GM12878 (cell line): Measurements from ENCODE around the gene USP10. TPM values are rescaled to one million over a fixed set of nuclear protein-coding genes. Genes with fewer than 3 reads are reported as not detected.

ENCODE experiments used
- ATAC-seq: fragments of 200-7000 bp; cut with Tn5 transposase; 3 replicates; pipeline ENCODE4 v1.9.1; 2020; ENCODE audit warnings: mild to moderate bottlenecking, moderate library complexity
- BruUV-seq: library from RNA; stranded (reverse); fragments of 400-500 nt; replicated peaks from 2 replicates; lab custom pipeline; 2021; lab: Mats Ljungman, UMichigan
- CTCF ChIA-PET: fragments of 300-600 bp; sonication (Branson Sonifier 250); formaldehyde crosslinking; extraction: SDS; loops from one replicate; lab custom pipeline; 2021; ENCODE audit warnings: inconsistent platforms; lab: Yijun Ruan, JAX
- POLR2A ChIA-PET: fragments of 350-600 bp; formaldehyde crosslinking; extraction: SDS; loops from one replicate; lab custom pipeline; 2021; ENCODE audit warnings: inconsistent platforms; lab: Charles Lee
- RAD21 ChIA-PET: fragments of 300-600 bp; sonication (Branson Sonifier 250); formaldehyde crosslinking; loops from one replicate; lab custom pipeline; 2023; ENCODE audit warnings: antibody characterized with exemption; ENCODE audit not compliant: unreplicated experiment; lab: Charles Lee
- SMC1A ChIA-PET: fragments of 300-600 bp; sonication (Branson Sonifier 250); formaldehyde crosslinking; loops from one replicate; lab custom pipeline; 2023; ENCODE audit not compliant: unreplicated experiment, uncharacterized antibody; lab: Charles Lee
- DNase-seq: peaks from one replicate; pipeline ENCODE4 v3.0.0-alpha.2; 2011; ENCODE audit warnings: low read depth, low spot score
- FAIRE-seq: peaks from 3 replicates; lab custom pipeline; 2011; peaks lifted over from hg19 to GRCh38; lab: Jason Lieb, UNC
- H2AFZ ChIP-seq: 2 replicates; pipeline ENCODE4 v1.6.0; 2011; ENCODE audit warnings: low read depth, low read length, control low read depth; ENCODE audit not compliant: control insufficient read depth
- H3K27ac ChIP-seq: 2 replicates; pipeline ENCODE4 v1.5.1; 2011; ENCODE audit warnings: control low read depth; ENCODE audit not compliant: control insufficient read depth, insufficient read depth
- H3K27me3 ChIP-seq, 2 experiments: replicated peaks in 1 of 2; 2 replicates each; pipeline versions ENCODE4 v1.6.0 to v1.6.1; 2011; ENCODE audit warnings: low read length in 1 of 2; ENCODE audit not compliant: control insufficient read depth in 2 of 2, insufficient read depth in 2 of 2
- H3K36me3 ChIP-seq, 2 experiments: 2 replicates each; pipeline ENCODE4 v1.5.1; 2011; ENCODE audit warnings: low read length in 1 of 2; ENCODE audit not compliant: control insufficient read depth in 2 of 2, insufficient read depth in 2 of 2
- H3K4me1 ChIP-seq: 2 replicates; pipeline ENCODE4 v1.6.1; 2011; ENCODE audit warnings: mild to moderate bottlenecking, low read length, moderate library complexity, mixed read lengths; ENCODE audit not compliant: control insufficient read depth, insufficient read depth
- H3K4me2 ChIP-seq: 2 replicates; pipeline ENCODE4 v1.6.0; 2011; ENCODE audit warnings: control low read depth; ENCODE audit not compliant: control insufficient read depth, insufficient read depth
- H3K4me3 ChIP-seq: fragments of 200-600 bp; sonication (generic); 2 replicates; pipeline ENCODE4 v1.5.1; 2016
- H3K79me2 ChIP-seq: 2 replicates; pipeline ENCODE4 v1.6.0; 2011; ENCODE audit warnings: low read length; ENCODE audit not compliant: control insufficient read depth, insufficient read depth
- H3K9ac ChIP-seq: 2 replicates; pipeline ENCODE4 v1.8.0; 2011; ENCODE audit warnings: low read length, control low read depth, mixed read lengths; ENCODE audit not compliant: control insufficient read depth, insufficient read depth
- H3K9me3 ChIP-seq: replicated peaks from 3 replicates; pipeline ENCODE4 v1.5.1; 2011; ENCODE audit warnings: mild to moderate bottlenecking, low read length; ENCODE audit not compliant: control insufficient read depth, insufficient read depth
- H4K20me1 ChIP-seq: 2 replicates; pipeline ENCODE4 v1.6.0; 2011; ENCODE audit not compliant: control insufficient read depth, insufficient read depth
- BMI1 ChIP-seq: fragments of 450-650 bp; IDR thresholded peaks from 2 replicates; pipeline ENCODE4 v1.6.1; 2016; ENCODE audit warnings: mild to moderate bottlenecking, moderate library complexity, borderline replicate concordance
- EGR1 ChIP-seq, 2 experiments: IDR thresholded peaks; 1 replicate in 1 of 2; 2 replicates in 1 of 2; pipeline ENCODE4 v1.6.1; 2011 to 2012; ENCODE audit warnings: low read depth in 2 of 2, low read length in 2 of 2, borderline replicate concordance in 1 of 2, mild to moderate bottlenecking in 1 of 2, moderate library complexity in 1 of 2
- MYC ChIP-seq: IDR thresholded peaks from 2 replicates; pipeline ENCODE4 v1.6.1; 2011; ENCODE audit warnings: mild to moderate bottlenecking, low read length, moderate library complexity, inconsistent platforms; ENCODE audit not compliant: insufficient read depth, insufficient replicate concordance, insufficient read length, severe bottlenecking
- NFXL1 ChIP-seq: fragments of 450-650 bp; IDR thresholded peaks from 2 replicates; pipeline ENCODE4 v1.6.1; 2017; ENCODE audit warnings: antibody characterized with exemption, mild to moderate bottlenecking, borderline replicate concordance
- NFYB ChIP-seq: IDR thresholded peaks from 2 replicates; pipeline ENCODE4 v1.6.1; 2011; ENCODE audit warnings: low read depth, mild to moderate bottlenecking, low read length, improper control_type of control experiment, moderate library complexity; ENCODE audit not compliant: insufficient read depth
- PAX8 ChIP-seq: fragments of 450-650 bp; IDR thresholded peaks from 2 replicates; pipeline ENCODE4 v1.6.1; 2017; ENCODE audit warnings: mild to moderate bottlenecking, moderate library complexity
- SIN3A ChIP-seq: IDR thresholded peaks from 2 replicates; pipeline ENCODE4 v1.6.1; 2012; ENCODE audit warnings: low read depth, low read length, improper control_type of control experiment
- SMAD5 ChIP-seq: IDR thresholded peaks from 2 replicates; pipeline ENCODE4 v1.6.1; 2016; ENCODE audit warnings: antibody characterized with exemption, low read depth
- STAT1 ChIP-seq: fragments of 450-650 bp; conservative IDR thresholded peaks from 2 replicates; pipeline ENCODE4 v1.6.1; 2014; ENCODE audit warnings: antibody characterized with exemption, mild to moderate bottlenecking
- WGBS: methylation state at CpG from one replicate; pipeline ENCODE4 v1.1.6; 2016; ENCODE audit warnings: low lambda C conversion rate; ENCODE audit not compliant: insufficient replicate concordance, insufficient coverage; ENCODE audit errors: missing lambda C conversion rate; 5-methylcytosine and 5-hydroxymethylcytosine counted together
- in situ Hi-C: fragments of 300-500 bp; cut with MboI; formaldehyde crosslinking; loops from 9 replicates; pipeline ENCODE4 v1.14.3; 2018; ENCODE audit warnings: mixed read lengths
- intact Hi-C: fragments of 100-400 bp; cut with micrococcal nuclease; formaldehyde crosslinking; loops from one replicate; pipeline ENCODE4 v1.14.2; 2022; ENCODE audit not compliant: unreplicated experiment
- polyA plus RNA-seq, 11 experiments: library from polyadenylated mRNA; depleted of rRNA in 4 of 11; unstranded in 6 of 11; stranded (reverse) in 5 of 11; fragments of >200 nt; fragmentation: Nextera tagmentation in 4 of 11; fragmentation: Illumina TruSeq in 1 of 11; extraction: Ambion mirVana in 4 of 11; extraction: Trizol in 1 of 11; gene quantifications; 1 replicate in 1 of 11; 2 replicates in 10 of 11; pipeline versions ENCODE4 v1.2.1 to v1.2.3, GENCODE V29; 2011 to 2016; ENCODE audit warnings: inconsistent platforms in 2 of 11, missing spikeins in 2 of 11, low read depth in 1 of 11
- total RNA-seq, 4 experiments: library from RNA; depleted of rRNA in 3 of 4; stranded (reverse); fragments of >200 nt in 3 of 4; fragmentation: Illumina TruSeq in 1 of 4; extraction: Trizol in 1 of 4; gene quantifications; 2 replicates each; pipeline versions ENCODE4 v1.2.1 to v1.2.3, GENCODE V29; 2013 to 2021
- TF ChIP-seq, protein P1 (sequence below): IDR thresholded peaks from 2 replicates; pipeline ENCODE4 v1.6.1; 2012; ENCODE audit warnings: improper control_type of control experiment, low read depth, low read length; ENCODE audit not compliant: insufficient replicate concordance
- TF ChIP-seq, protein P2 (sequence below): IDR thresholded peaks from 2 replicates; pipeline ENCODE4 v1.6.1; 2011; ENCODE audit warnings: borderline replicate concordance, low read depth, mild to moderate bottlenecking, moderate library complexity, low read length; ENCODE audit not compliant: insufficient read depth, poor library complexity, severe bottlenecking
- TF ChIP-seq, protein P3 (sequence below): fragments of 150-350 bp; IDR thresholded peaks from 2 replicates; pipeline ENCODE4 v1.6.1; 2014; ENCODE audit warnings: mild to moderate bottlenecking, low read depth, low read length
- TF ChIP-seq, protein P4 (sequence below): IDR thresholded peaks from 2 replicates; pipeline ENCODE4 v1.6.1; 2012; ENCODE audit warnings: low read length, inconsistent platforms

USP10 gene
- total and polyA plus RNA-seq, 10 of the 15 experiments (the other 5 are each of a cell fraction or from before 2014, with no cell fraction given), result 46.1 to 160 (median 105) TPM

DNA sequence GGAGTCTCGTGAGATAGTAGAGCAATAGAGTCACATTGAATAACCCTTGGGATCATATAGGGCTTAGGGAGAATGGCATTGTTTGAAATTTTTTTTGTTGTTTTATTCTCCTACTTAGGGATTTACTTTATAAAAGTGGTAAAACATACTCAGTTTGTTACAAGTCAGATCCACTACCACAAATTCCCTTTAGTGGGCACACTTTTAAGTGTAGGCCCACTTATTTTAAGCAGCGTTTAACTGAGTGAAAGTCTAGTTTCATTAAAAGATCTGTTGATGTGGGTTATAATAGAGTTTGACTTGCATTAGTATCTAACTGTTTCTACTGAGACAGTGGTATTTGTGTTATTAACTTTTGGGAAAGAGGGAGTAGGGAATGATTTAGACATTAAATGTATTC, 49.3 kb downstream of the USP10 start:
- BruUV-seq, result no TSS peak
- TF ChIP-seq NFXL1, result no peak
- TF ChIP-seq, protein P1, sequence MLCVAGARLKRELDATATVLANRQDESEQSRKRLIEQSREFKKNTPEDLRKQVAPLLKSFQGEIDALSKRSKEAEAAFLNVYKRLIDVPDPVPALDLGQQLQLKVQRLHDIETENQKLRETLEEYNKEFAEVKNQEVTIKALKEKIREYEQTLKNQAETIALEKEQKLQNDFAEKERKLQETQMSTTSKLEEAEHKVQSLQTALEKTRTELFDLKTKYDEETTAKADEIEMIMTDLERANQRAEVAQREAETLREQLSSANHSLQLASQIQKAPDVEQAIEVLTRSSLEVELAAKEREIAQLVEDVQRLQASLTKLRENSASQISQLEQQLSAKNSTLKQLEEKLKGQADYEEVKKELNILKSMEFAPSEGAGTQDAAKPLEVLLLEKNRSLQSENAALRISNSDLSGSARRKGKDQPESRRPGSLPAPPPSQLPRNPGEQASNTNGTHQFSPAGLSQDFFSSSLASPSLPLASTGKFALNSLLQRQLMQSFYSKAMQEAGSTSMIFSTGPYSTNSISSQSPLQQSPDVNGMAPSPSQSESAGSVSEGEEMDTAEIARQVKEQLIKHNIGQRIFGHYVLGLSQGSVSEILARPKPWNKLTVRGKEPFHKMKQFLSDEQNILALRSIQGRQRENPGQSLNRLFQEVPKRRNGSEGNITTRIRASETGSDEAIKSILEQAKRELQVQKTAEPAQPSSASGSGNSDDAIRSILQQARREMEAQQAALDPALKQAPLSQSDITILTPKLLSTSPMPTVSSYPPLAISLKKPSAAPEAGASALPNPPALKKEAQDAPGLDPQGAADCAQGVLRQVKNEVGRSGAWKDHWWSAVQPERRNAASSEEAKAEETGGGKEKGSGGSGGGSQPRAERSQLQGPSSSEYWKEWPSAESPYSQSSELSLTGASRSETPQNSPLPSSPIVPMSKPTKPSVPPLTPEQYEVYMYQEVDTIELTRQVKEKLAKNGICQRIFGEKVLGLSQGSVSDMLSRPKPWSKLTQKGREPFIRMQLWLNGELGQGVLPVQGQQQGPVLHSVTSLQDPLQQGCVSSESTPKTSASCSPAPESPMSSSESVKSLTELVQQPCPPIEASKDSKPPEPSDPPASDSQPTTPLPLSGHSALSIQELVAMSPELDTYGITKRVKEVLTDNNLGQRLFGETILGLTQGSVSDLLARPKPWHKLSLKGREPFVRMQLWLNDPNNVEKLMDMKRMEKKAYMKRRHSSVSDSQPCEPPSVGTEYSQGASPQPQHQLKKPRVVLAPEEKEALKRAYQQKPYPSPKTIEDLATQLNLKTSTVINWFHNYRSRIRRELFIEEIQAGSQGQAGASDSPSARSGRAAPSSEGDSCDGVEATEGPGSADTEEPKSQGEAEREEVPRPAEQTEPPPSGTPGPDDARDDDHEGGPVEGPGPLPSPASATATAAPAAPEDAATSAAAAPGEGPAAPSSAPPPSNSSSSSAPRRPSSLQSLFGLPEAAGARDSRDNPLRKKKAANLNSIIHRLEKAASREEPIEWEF, result no peak
- no peak for TF ChIP-seq PAX8
- no peak for TF ChIP-seq NFYB
- TF ChIP-seq SIN3A, result no peak
- no peak for TF ChIP-seq BMI1
- no peak for TF ChIP-seq STAT1
- TF ChIP-seq EGR1 (IDR thresholded peaks at IDR 0.05; ENCODE audit: borderline replicate concordance in 1 of 2, low read depth in 2 of 2, low read length in 2 of 2), result no peak
- TF ChIP-seq, protein P2, sequence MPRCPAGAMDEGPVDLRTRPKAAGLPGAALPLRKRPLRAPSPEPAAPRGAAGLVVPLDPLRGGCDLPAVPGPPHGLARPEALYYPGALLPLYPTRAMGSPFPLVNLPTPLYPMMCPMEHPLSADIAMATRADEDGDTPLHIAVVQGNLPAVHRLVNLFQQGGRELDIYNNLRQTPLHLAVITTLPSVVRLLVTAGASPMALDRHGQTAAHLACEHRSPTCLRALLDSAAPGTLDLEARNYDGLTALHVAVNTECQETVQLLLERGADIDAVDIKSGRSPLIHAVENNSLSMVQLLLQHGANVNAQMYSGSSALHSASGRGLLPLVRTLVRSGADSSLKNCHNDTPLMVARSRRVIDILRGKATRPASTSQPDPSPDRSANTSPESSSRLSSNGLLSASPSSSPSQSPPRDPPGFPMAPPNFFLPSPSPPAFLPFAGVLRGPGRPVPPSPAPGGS, result no peak
- TF ChIP-seq, protein P3, sequence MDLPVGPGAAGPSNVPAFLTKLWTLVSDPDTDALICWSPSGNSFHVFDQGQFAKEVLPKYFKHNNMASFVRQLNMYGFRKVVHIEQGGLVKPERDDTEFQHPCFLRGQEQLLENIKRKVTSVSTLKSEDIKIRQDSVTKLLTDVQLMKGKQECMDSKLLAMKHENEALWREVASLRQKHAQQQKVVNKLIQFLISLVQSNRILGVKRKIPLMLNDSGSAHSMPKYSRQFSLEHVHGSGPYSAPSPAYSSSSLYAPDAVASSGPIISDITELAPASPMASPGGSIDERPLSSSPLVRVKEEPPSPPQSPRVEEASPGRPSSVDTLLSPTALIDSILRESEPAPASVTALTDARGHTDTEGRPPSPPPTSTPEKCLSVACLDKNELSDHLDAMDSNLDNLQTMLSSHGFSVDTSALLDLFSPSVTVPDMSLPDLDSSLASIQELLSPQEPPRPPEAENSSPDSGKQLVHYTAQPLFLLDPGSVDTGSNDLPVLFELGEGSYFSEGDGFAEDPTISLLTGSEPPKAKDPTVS, result no peak
- TF ChIP-seq SMAD5, result no peak
- TF ChIP-seq, protein P4, sequence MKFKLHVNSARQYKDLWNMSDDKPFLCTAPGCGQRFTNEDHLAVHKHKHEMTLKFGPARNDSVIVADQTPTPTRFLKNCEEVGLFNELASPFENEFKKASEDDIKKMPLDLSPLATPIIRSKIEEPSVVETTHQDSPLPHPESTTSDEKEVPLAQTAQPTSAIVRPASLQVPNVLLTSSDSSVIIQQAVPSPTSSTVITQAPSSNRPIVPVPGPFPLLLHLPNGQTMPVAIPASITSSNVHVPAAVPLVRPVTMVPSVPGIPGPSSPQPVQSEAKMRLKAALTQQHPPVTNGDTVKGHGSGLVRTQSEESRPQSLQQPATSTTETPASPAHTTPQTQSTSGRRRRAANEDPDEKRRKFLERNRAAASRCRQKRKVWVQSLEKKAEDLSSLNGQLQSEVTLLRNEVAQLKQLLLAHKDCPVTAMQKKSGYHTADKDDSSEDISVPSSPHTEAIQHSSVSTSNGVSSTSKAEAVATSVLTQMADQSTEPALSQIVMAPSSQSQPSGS, result no peak
- TF ChIP-seq MYC, result no peak
- TF ChIP-seq, all 136 proteins: peak for 0
- CTCF ChIA-PET, result interaction anchor here (0.6 to 12.5 kb wide), 3 partner anchors 11 to 222 kb away, joined by 3 to 239 read pairs (median 5); no protein-coding TSS in a partner anchor

More for the DNA sequence above, 49.3 kb downstream of the USP10 start:
- peaks cover 4 to 14% of the 10 kb centered on the region in 2 experiments; a peak in 3 of 4 replicates for H3K36me3 ChIP-seq
- ChIA-PET RAD21 (no interaction called here), SMC1A (interaction anchor here (0.9 to 8.4 kb wide), 2 partner anchors 12 to 126 kb away, joined by 3 to 129 read pairs; no protein-coding TSS in a partner anchor), POLR2A (interaction anchor here (0.6 kb wide), 1 partner anchor 235 kb away, joined by 3 read pairs; no protein-coding TSS in a partner anchor)
- no peak overlapping the region for H3K9ac ChIP-seq
- ATAC-seq (no peak), FAIRE-seq (no peak), DNase-seq (no peak)
- in situ Hi-C loops (no loop called here), intact Hi-C loops (no loop called here)
- no peaks in the 10 kb centered on the region for H4K20me1 ChIP-seq
- peaks cover 44% of the 10 kb centered on the region for H3K4me1 ChIP-seq
- 97% methylated on average over 2 of the region's 2 CpGs for WGBS
- no peak overlapping the region for H2AFZ ChIP-seq
- H3K9me3 ChIP-seq, result no peaks in the 10 kb centered on the region
- no peaks in the 10 kb centered on the region for H3K27me3 ChIP-seq
- no peak overlapping the region for H3K4me3 ChIP-seq
- no peak overlapping the region for H3K4me2 ChIP-seq
- H3K27ac ChIP-seq, result no peak overlapping the region; the same call in 1 of the 2 replicates
- peaks cover 65% of the 10 kb centered on the region for H3K79me2 ChIP-seq
